B cell (primary cell): Measurements from ENCODE around the gene ACAP2.

Source experiments
- CTCF ChIP-seq: fragments of 200-600 bp; IDR thresholded peaks from one replicate; pipeline ENCODE4 v1.8.0; 2022; ENCODE audit warnings: antibody characterized with exemption, mild to moderate bottlenecking
- EZH2 ChIP-seq: IDR thresholded peaks from 2 replicates; pipeline ENCODE4 v1.6.1; 2012; ENCODE audit warnings: borderline replicate concordance, low read depth, mild to moderate bottlenecking, moderate library complexity, low read length; ENCODE audit not compliant: insufficient read depth, poor library complexity, severe bottlenecking

- TF ChIP-seq EZH2 (no peak), CTCF (no peak)
Measured at GRCh38 chr3:195297446-195297845, 145.4 kb downstream of the ACAP2 start.
